A549 (cell line): ENCODE data around the gene MIPOL1. TPM values are rescaled to one million over a fixed set of nuclear protein-coding genes. Genes with fewer than 3 reads are reported as not detected.

Experiments used
- ATAC-seq, 2 experiments: fragments of 200-7000 bp in 1 of 2; fragments of >200 bp in 1 of 2; cut with Nextera tagmentation in 1 of 2; cut with Tn5 transposase in 1 of 2; 3 replicates each; pipeline versions ENCODE4 v1.8.0 to v1.9.1; 2018 to 2020; ENCODE audit warnings: mild to moderate bottlenecking in 1 of 2, moderate library complexity in 1 of 2
- CTCF ChIA-PET: fragments of 300-600 bp; sonication (Branson Sonifier 250); formaldehyde crosslinking; extraction: SDS; loops from one replicate; lab custom pipeline; 2021; ENCODE audit warnings: antibody characterized with exemption, inconsistent platforms; lab: Yijun Ruan, JAX
- POLR2A ChIA-PET: fragments of 350-600 bp; formaldehyde crosslinking; extraction: SDS; loops from one replicate; lab custom pipeline; 2021; ENCODE audit warnings: antibody characterized with exemption, inconsistent platforms; lab: Yijun Ruan, JAX
- DNase-seq, 2 experiments: peaks; one replicate each; pipeline versions ENCODE4 v3.0.0 to v3.0.0-alpha.2; 2011 to 2016; ENCODE audit warnings: low read depth in 1 of 2, low spot score in 1 of 2
- FAIRE-seq: peaks from 2 replicates; lab custom pipeline; 2011; peaks lifted over from hg19 to GRCh38; lab: Jason Lieb, UNC
- H3K27ac ChIP-seq, 2 experiments: fragments of >200 bp; sonication (Bioruptor Twin); formaldehyde crosslinking; 3 replicates each; pipeline ENCODE4 v1.5.1; 2016 to 2017
- H3K4me1 ChIP-seq: fragments of >200 bp; sonication (Bioruptor Twin); formaldehyde crosslinking; 3 replicates; pipeline ENCODE4 v1.6.1; 2016
- H3K4me2 ChIP-seq: fragments of >200 bp; sonication (Bioruptor Twin); formaldehyde crosslinking; 3 replicates; pipeline ENCODE4 v1.6.1; 2016
- H3K4me3 ChIP-seq: fragments of >200 bp; sonication (Bioruptor Twin); formaldehyde crosslinking; 3 replicates; pipeline ENCODE4 v1.5.1; 2016
- H3K9me3 ChIP-seq: fragments of >200 bp; sonication (Bioruptor Twin); formaldehyde crosslinking; 3 replicates; pipeline ENCODE4 v1.6.1; 2016
- BHLHE40 ChIP-seq: IDR thresholded peaks from 2 replicates; pipeline ENCODE4 v1.6.1; 2012; ENCODE audit warnings: low read depth, low read length, inconsistent platforms
- CBX8 ChIP-seq: fragments of 200-600 bp; sonication (generic); IDR thresholded peaks from 2 replicates; pipeline ENCODE4 v1.6.1; 2016
- EP300 ChIP-seq, 2 experiments: fragments of >200 bp; sonication (Bioruptor Twin); formaldehyde crosslinking; IDR thresholded peaks; 2 replicates in 1 of 2; 3 replicates in 1 of 2; pipeline ENCODE4 v1.6.1; 2016 to 2017
- ESRRA ChIP-seq: fragments of 150-350 bp; IDR thresholded peaks from 2 replicates; pipeline ENCODE4 v1.6.1; 2014; ENCODE audit warnings: mild to moderate bottlenecking, low read length, borderline replicate concordance
- FOXS1 ChIP-seq: fragments of 250-450 bp; sonication (Bioruptor Pico); IDR thresholded peaks from 2 replicates; pipeline ENCODE4 v1.5.0; 2020; ENCODE audit warnings: mild to moderate bottlenecking, moderate library complexity
- HDAC2 ChIP-seq: fragments of 200-600 bp; sonication (generic); IDR thresholded peaks from 2 replicates; pipeline ENCODE4 v1.6.1; 2016
- HOXB13 ChIP-seq: fragments of 250-450 bp; sonication (Bioruptor Pico); IDR thresholded peaks from 2 replicates; pipeline ENCODE4 v1.5.0; 2020; ENCODE audit warnings: low read depth, mild to moderate bottlenecking, moderate library complexity
- HOXB5 ChIP-seq: fragments of 250-450 bp; sonication (Bioruptor Pico); IDR thresholded peaks from 2 replicates; pipeline ENCODE4 v1.5.0; 2020; ENCODE audit warnings: mild to moderate bottlenecking, moderate library complexity
- KDM5A ChIP-seq: fragments of 200-600 bp; sonication (generic); IDR thresholded peaks from 2 replicates; pipeline ENCODE4 v1.6.1; 2016; ENCODE audit warnings: antibody characterized with exemption, mild to moderate bottlenecking
- MAFK ChIP-seq: fragments of 450-650 bp; IDR thresholded peaks from 2 replicates; pipeline ENCODE4 v1.6.1; 2014; ENCODE audit not compliant: partially characterized antibody
- MYC ChIP-seq: IDR thresholded peaks from 2 replicates; pipeline ENCODE4 v1.6.1; 2012; ENCODE audit warnings: mild to moderate bottlenecking, inconsistent platforms, low read length, improper control_type of control experiment, borderline replicate concordance
- NPAS2 ChIP-seq: fragments of 250-450 bp; sonication (Bioruptor Pico); IDR thresholded peaks from 2 replicates; pipeline ENCODE4 v1.8.0; 2022; ENCODE audit warnings: mild to moderate bottlenecking, moderate library complexity, borderline replicate concordance
- NR3C1 ChIP-seq: fragments of >200 bp; sonication (Bioruptor Twin); formaldehyde crosslinking; IDR thresholded peaks from 3 replicates; pipeline ENCODE4 v1.6.1; 2017
- PHF8 ChIP-seq: fragments of 200-600 bp; sonication (generic); IDR thresholded peaks from 2 replicates; pipeline ENCODE4 v1.6.1; 2016; ENCODE audit warnings: low read depth, mild to moderate bottlenecking, antibody characterized with exemption, moderate library complexity, borderline replicate concordance
- POLR2AphosphoS2 ChIP-seq: conservative IDR thresholded peaks from 2 replicates; pipeline ENCODE4 v1.6.1; 2012; ENCODE audit warnings: low read length, improper control_type of control experiment, inconsistent platforms
- RAD21 ChIP-seq, 2 experiments: fragments of >200 bp in 1 of 2; sonication (Bioruptor Twin) in 1 of 2; formaldehyde crosslinking in 1 of 2; IDR thresholded peaks in 1 of 2; conservative IDR thresholded peaks in 1 of 2; 2 replicates in 1 of 2; 3 replicates in 1 of 2; pipeline ENCODE4 v1.6.1; 2012 to 2018; ENCODE audit warnings: inconsistent platforms in 1 of 2
- RNF2 ChIP-seq: fragments of 200-600 bp; sonication (generic); IDR thresholded peaks from 2 replicates; pipeline ENCODE4 v1.6.1; 2016; ENCODE audit warnings: low read depth, mild to moderate bottlenecking, antibody characterized with exemption, moderate library complexity, borderline replicate concordance
- SMC3 ChIP-seq: fragments of >200 bp; sonication (Bioruptor Twin); formaldehyde crosslinking; IDR thresholded peaks from 3 replicates; pipeline ENCODE4 v1.6.1; 2018; ENCODE audit warnings: inconsistent platforms
- SREBF2 ChIP-seq: fragments of 450-650 bp; IDR thresholded peaks from 2 replicates; pipeline ENCODE4 v1.6.1; 2014; ENCODE audit warnings: mild to moderate bottlenecking, moderate library complexity
- TFCP2L1 ChIP-seq: fragments of 250-450 bp; sonication (Bioruptor Pico); IDR thresholded peaks from 2 replicates; pipeline ENCODE4 v1.5.0; 2021; ENCODE audit warnings: mild to moderate bottlenecking
- ZC3H11A ChIP-seq: fragments of 450-650 bp; IDR thresholded peaks from 2 replicates; pipeline ENCODE4 v1.6.1; 2014; ENCODE audit warnings: antibody characterized with exemption, mild to moderate bottlenecking
- ZFP36 ChIP-seq: fragments of 450-650 bp; IDR thresholded peaks from 2 replicates; pipeline ENCODE4 v1.6.1; 2014; ENCODE audit warnings: borderline replicate concordance; ENCODE audit not compliant: partially characterized antibody
- ZNF302 ChIP-seq: fragments of 250-450 bp; sonication (Bioruptor Pico); IDR thresholded peaks from 2 replicates; pipeline ENCODE4 v1.9.0; 2021; ENCODE audit warnings: inconsistent platforms, mild to moderate bottlenecking, moderate library complexity
- WGBS: methylation state at CpG from one replicate; pipeline ENCODE4 v1.1.6; 2017; ENCODE audit errors: missing lambda C conversion rate; 5-methylcytosine and 5-hydroxymethylcytosine counted together
- polyA plus RNA-seq, 4 experiments: library from polyadenylated mRNA; depleted of rRNA in 3 of 4; stranded (reverse); fragments of >200 nt; fragmentation: RNase III in 1 of 4; extraction: RNeasy Plus Mini Kit Qiagen cat#74134 plus additional on column Dnase treatment in 1 of 4; gene quantifications; 2 replicates in 3 of 4; 3 replicates in 1 of 4; pipeline ENCODE4 v1.2.3, GENCODE V29; 2011 to 2017
- TF ChIP-seq, protein P1 (sequence below): fragments of >200 bp; sonication (Bioruptor Twin); formaldehyde crosslinking; IDR thresholded peaks from 3 replicates; pipeline ENCODE4 v1.6.1; 2016
- TF ChIP-seq, protein P2 (sequence below): fragments of 200-600 bp; sonication (generic); IDR thresholded peaks from 2 replicates; pipeline ENCODE4 v1.6.1; 2016; ENCODE audit warnings: antibody characterized with exemption, mild to moderate bottlenecking, moderate library complexity
- TF ChIP-seq, protein P3 (sequence below): IDR thresholded peaks from 2 replicates; pipeline ENCODE4 v1.6.1; 2012
- TF ChIP-seq, protein P4 (sequence below): fragments of 450-650 bp; IDR thresholded peaks from 2 replicates; pipeline ENCODE4 v1.6.1; 2014; ENCODE audit warnings: antibody characterized with exemption

The MIPOL1 gene
- polyA plus RNA-seq, 2 of the 4 experiments (the other 2 are of a cell fraction) = 5.2 to 13.4 TPM

DNA sequence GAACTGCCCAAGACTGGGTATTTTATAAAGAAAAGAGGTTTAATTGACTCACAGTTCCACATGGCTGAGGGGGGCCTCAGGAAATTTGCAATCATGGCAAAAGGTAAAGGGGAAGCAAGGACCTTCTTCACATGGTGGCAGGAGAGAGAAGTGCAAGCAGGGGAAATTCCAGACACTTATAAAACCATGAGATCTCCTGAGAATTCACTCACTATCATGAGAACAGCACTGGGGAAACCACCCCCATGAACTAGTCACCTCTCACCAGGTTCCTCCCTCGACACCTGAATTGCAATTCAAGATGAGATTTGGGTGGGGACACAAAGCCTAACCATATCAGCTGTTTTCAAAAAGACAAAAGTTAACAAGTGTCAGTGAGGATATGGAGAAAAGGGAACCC is 284.7 kb downstream of the MIPOL1 start:
- DNase-seq = peak in 1 of 2 experiments; percentile 2
- H3K4me2 ChIP-seq = no peak overlapping the region
- no peak overlapping the region for H3K4me3 ChIP-seq
- no peak for TF ChIP-seq HOXB13 (CRISPR knock-in tag)
- no peak for TF ChIP-seq RNF2
- TF ChIP-seq HDAC2 = no peak
- TF ChIP-seq BHLHE40 = no peak
- TF ChIP-seq SMC3 = no peak
- no peak for TF ChIP-seq ZC3H11A
- no peak for TF ChIP-seq EP300 (IDR thresholded peaks at IDR 0.05)
- no peak for TF ChIP-seq TFCP2L1 (CRISPR knock-in tag)
- no peak for TF ChIP-seq HOXB5 (CRISPR knock-in tag)
- TF ChIP-seq, protein P1, sequence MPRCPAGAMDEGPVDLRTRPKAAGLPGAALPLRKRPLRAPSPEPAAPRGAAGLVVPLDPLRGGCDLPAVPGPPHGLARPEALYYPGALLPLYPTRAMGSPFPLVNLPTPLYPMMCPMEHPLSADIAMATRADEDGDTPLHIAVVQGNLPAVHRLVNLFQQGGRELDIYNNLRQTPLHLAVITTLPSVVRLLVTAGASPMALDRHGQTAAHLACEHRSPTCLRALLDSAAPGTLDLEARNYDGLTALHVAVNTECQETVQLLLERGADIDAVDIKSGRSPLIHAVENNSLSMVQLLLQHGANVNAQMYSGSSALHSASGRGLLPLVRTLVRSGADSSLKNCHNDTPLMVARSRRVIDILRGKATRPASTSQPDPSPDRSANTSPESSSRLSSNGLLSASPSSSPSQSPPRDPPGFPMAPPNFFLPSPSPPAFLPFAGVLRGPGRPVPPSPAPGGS = no peak
- TF ChIP-seq MAFK = no peak
- no peak for TF ChIP-seq CBX8
- TF ChIP-seq ESRRA = no peak
- TF ChIP-seq ZNF302 (CRISPR knock-in tag) = no peak
- no peak for TF ChIP-seq MYC
- no peak for TF ChIP-seq KDM5A
- TF ChIP-seq, protein P2, sequence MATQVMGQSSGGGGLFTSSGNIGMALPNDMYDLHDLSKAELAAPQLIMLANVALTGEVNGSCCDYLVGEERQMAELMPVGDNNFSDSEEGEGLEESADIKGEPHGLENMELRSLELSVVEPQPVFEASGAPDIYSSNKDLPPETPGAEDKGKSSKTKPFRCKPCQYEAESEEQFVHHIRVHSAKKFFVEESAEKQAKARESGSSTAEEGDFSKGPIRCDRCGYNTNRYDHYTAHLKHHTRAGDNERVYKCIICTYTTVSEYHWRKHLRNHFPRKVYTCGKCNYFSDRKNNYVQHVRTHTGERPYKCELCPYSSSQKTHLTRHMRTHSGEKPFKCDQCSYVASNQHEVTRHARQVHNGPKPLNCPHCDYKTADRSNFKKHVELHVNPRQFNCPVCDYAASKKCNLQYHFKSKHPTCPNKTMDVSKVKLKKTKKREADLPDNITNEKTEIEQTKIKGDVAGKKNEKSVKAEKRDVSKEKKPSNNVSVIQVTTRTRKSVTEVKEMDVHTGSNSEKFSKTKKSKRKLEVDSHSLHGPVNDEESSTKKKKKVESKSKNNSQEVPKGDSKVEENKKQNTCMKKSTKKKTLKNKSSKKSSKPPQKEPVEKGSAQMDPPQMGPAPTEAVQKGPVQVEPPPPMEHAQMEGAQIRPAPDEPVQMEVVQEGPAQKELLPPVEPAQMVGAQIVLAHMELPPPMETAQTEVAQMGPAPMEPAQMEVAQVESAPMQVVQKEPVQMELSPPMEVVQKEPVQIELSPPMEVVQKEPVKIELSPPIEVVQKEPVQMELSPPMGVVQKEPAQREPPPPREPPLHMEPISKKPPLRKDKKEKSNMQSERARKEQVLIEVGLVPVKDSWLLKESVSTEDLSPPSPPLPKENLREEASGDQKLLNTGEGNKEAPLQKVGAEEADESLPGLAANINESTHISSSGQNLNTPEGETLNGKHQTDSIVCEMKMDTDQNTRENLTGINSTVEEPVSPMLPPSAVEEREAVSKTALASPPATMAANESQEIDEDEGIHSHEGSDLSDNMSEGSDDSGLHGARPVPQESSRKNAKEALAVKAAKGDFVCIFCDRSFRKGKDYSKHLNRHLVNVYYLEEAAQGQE = no peak
- no peaks in the 10 kb centered on the region for H3K9me3 ChIP-seq
- no peaks in the 10 kb centered on the region for H3K4me1 ChIP-seq
- no peak for FAIRE-seq
- no peak for ATAC-seq
- POLR2A ChIA-PET = no interaction called here
- no peak overlapping the region for H3K27ac ChIP-seq
- CTCF ChIA-PET = no interaction called here
- 95% methylated on average over 1 of the region's 1 CpG for WGBS

DNA sequence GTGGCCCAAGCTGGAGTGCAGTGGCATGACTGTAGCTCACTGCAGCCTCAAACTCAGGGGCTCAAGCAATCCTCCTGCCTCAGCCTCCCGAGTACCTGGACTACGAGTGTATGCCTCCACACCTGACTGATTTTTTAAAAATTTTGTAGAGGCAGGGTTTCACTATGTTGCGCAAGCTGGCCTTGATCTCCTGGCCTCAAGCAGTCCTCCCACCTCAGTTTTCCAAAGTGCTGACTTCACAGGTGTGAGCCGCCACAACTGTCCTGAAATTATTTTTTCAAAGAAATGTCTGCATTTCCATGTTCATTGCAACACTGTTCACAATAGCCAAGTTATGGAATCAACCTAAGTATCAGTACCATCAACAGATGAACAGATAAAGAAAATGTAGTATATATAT is 285.9 kb downstream of the MIPOL1 start:
- no peak for TF ChIP-seq NPAS2 (CRISPR knock-in tag)
- TF ChIP-seq FOXS1 (CRISPR knock-in tag) = no peak
- TF ChIP-seq, protein P2 = no peak
- no peak for TF ChIP-seq MYC
- TF ChIP-seq ZC3H11A = no peak
- TF ChIP-seq ZFP36 = no peak
- no peak for TF ChIP-seq NR3C1
- no peak for TF ChIP-seq SREBF2
- no peak for TF ChIP-seq ESRRA
- TF ChIP-seq HOXB5 (CRISPR knock-in tag) = no peak
- TF ChIP-seq POLR2AphosphoS2 = no peak
- no peak for TF ChIP-seq TFCP2L1 (CRISPR knock-in tag)
- TF ChIP-seq RNF2 = no peak
- TF ChIP-seq, protein P3, sequence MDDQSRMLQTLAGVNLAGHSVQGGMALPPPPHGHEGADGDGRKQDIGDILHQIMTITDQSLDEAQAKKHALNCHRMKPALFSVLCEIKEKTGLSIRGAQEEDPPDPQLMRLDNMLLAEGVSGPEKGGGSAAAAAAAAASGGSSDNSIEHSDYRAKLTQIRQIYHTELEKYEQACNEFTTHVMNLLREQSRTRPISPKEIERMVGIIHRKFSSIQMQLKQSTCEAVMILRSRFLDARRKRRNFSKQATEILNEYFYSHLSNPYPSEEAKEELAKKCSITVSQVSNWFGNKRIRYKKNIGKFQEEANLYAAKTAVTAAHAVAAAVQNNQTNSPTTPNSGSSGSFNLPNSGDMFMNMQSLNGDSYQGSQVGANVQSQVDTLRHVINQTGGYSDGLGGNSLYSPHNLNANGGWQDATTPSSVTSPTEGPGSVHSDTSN = no peak
- TF ChIP-seq, protein P4, sequence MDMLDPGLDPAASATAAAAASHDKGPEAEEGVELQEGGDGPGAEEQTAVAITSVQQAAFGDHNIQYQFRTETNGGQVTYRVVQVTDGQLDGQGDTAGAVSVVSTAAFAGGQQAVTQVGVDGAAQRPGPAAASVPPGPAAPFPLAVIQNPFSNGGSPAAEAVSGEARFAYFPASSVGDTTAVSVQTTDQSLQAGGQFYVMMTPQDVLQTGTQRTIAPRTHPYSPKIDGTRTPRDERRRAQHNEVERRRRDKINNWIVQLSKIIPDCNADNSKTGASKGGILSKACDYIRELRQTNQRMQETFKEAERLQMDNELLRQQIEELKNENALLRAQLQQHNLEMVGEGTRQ = no peak
- TF ChIP-seq CBX8 = no peak
- TF ChIP-seq RAD21 (conservative IDR thresholded peaks at IDR 0.05 in 1 of 2, IDR thresholded peaks at IDR 0.05 in 1 of 2) = no peak
- TF ChIP-seq PHF8 = no peak
- TF ChIP-seq, all 56 proteins: peak for 0
- 83% methylated on average over 4 of the region's 4 CpGs for WGBS
- ChIA-PET CTCF (interaction anchor here (0.8 kb wide), 1 partner anchor 12 kb away, joined by 3 read pairs; no protein-coding TSS in a partner anchor), POLR2A (interaction anchor here (0.6 kb wide), 1 partner anchor 97 kb away, joined by 3 read pairs; no protein-coding TSS in a partner anchor)
- Histone ChIP-seq H3K4me1 (no peaks in the 10 kb centered on the region), H3K4me3 (no peak overlapping the region), H3K27ac (no peak overlapping the region), H3K9me3 (no peaks in the 10 kb centered on the region), H3K4me2 (no peak overlapping the region)
- ATAC-seq (no peak), FAIRE-seq (no peak), DNase-seq (no peak)
